HEK293T (cell line): ENCODE data around the gene JAML.

Experiments used
- CTCF ChIA-PET: fragments of 350-600 bp; formaldehyde crosslinking; extraction: SDS; loops from one replicate; lab custom pipeline; 2021; ENCODE audit warnings: antibody characterized with exemption, inconsistent platforms; lab: Yijun Ruan, JAX
- POLR2A ChIA-PET: fragments of 350-600 bp; formaldehyde crosslinking; extraction: SDS; loops from one replicate; lab custom pipeline; 2020; ENCODE audit warnings: antibody characterized with exemption, inconsistent platforms; lab: Yijun Ruan, JAX
- DNase-seq: peaks from one replicate; pipeline ENCODE4 v3.0.0; 2012; ENCODE audit warnings: mixed read lengths; ENCODE audit errors: extremely low spot score
- ARNT ChIP-seq: fragments of 450-650 bp; IDR thresholded peaks from 2 replicates; pipeline ENCODE4 v1.6.1; 2017; ENCODE audit warnings: mild to moderate bottlenecking
- BHLHE40 ChIP-seq: fragments of 450-650 bp; IDR thresholded peaks from 2 replicates; pipeline ENCODE4 v1.6.1; 2016; ENCODE audit warnings: mild to moderate bottlenecking, moderate library complexity, borderline replicate concordance
- CTBP1 ChIP-seq: fragments of 450-650 bp; IDR thresholded peaks from 2 replicates; pipeline ENCODE4 v1.6.1; 2016; ENCODE audit warnings: borderline replicate concordance
- ELF4 ChIP-seq: fragments of 450-650 bp; IDR thresholded peaks from 2 replicates; pipeline ENCODE4 v1.6.1; 2017; ENCODE audit warnings: antibody characterized with exemption
- FOXA1 ChIP-seq: fragments of 450-650 bp; IDR thresholded peaks from 2 replicates; pipeline ENCODE4 v1.6.1; 2016; ENCODE audit warnings: mild to moderate bottlenecking
- FOXK2 ChIP-seq: fragments of 450-650 bp; IDR thresholded peaks from 2 replicates; pipeline ENCODE4 v1.6.1; 2016; ENCODE audit warnings: mild to moderate bottlenecking
- FOXM1 ChIP-seq: fragments of 450-650 bp; IDR thresholded peaks from 2 replicates; pipeline ENCODE4 v1.6.1; 2017; ENCODE audit warnings: mild to moderate bottlenecking, borderline replicate concordance
- HDGF ChIP-seq: fragments of 450-650 bp; IDR thresholded peaks from 2 replicates; pipeline ENCODE4 v1.6.1; 2017; ENCODE audit warnings: antibody characterized with exemption, borderline replicate concordance
- L3MBTL2 ChIP-seq: fragments of 450-650 bp; conservative IDR thresholded peaks from 2 replicates; pipeline ENCODE4 v1.6.1; 2016; ENCODE audit warnings: mild to moderate bottlenecking
- LEF1 ChIP-seq: fragments of 450-650 bp; IDR thresholded peaks from 2 replicates; pipeline ENCODE4 v1.6.1; 2017; ENCODE audit warnings: mild to moderate bottlenecking, borderline replicate concordance
- NFRKB ChIP-seq: fragments of 450-650 bp; IDR thresholded peaks from 2 replicates; pipeline ENCODE4 v1.6.1; 2016; ENCODE audit warnings: mild to moderate bottlenecking, moderate library complexity
- SP1 ChIP-seq: fragments of 450-650 bp; IDR thresholded peaks from 2 replicates; pipeline ENCODE4 v1.6.1; 2017
- SUZ12 ChIP-seq: fragments of 450-650 bp; IDR thresholded peaks from 2 replicates; pipeline ENCODE4 v1.6.1; 2016; ENCODE audit warnings: mild to moderate bottlenecking
- TARDBP ChIP-seq: fragments of 450-650 bp; IDR thresholded peaks from 2 replicates; pipeline ENCODE4 v1.6.1; 2016
- ZNF384 ChIP-seq: fragments of 450-650 bp; IDR thresholded peaks from 2 replicates; pipeline ENCODE4 v1.6.1; 2016
- TF ChIP-seq, protein P1 (sequence below): fragments of 450-650 bp; IDR thresholded peaks from 2 replicates; pipeline ENCODE4 v1.6.1; 2016

Gene JAML

DNA sequence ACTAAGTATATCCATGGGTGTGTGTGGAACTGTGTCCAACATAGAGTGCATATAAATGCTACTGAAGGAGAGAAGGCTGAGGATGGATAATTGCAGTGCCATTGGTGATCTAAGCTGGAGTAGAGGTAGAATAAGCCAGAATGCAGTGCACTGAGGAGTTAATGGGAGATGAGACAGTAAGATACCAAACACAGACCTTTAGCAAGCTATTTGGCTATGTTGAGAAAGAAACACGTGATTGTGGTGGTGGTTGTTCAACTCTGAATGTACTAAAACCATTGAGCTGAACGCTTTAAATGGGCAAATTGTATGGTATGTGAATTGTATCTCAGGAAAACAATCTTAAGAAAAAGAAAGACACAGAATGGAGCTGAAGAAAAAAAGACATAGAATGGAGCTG is 22.8 kb downstream of the JAML start:
- DNase-seq, result no peak
- ChIA-PET POLR2A (no interaction called here), CTCF (interaction anchor here (0.8 to 1.2 kb wide), 2 partner anchors 9 to 151 kb away, joined by 3 to 16 read pairs; no protein-coding TSS in a partner anchor)
- TF ChIP-seq FOXM1 (no peak), L3MBTL2 (no peak), SUZ12 (no peak), ELF4 (no peak), HDGF (no peak), CTBP1 (no peak), LEF1 (no peak), ZNF384 (no peak), FOXA1 (no peak), TARDBP (no peak)

DNA sequence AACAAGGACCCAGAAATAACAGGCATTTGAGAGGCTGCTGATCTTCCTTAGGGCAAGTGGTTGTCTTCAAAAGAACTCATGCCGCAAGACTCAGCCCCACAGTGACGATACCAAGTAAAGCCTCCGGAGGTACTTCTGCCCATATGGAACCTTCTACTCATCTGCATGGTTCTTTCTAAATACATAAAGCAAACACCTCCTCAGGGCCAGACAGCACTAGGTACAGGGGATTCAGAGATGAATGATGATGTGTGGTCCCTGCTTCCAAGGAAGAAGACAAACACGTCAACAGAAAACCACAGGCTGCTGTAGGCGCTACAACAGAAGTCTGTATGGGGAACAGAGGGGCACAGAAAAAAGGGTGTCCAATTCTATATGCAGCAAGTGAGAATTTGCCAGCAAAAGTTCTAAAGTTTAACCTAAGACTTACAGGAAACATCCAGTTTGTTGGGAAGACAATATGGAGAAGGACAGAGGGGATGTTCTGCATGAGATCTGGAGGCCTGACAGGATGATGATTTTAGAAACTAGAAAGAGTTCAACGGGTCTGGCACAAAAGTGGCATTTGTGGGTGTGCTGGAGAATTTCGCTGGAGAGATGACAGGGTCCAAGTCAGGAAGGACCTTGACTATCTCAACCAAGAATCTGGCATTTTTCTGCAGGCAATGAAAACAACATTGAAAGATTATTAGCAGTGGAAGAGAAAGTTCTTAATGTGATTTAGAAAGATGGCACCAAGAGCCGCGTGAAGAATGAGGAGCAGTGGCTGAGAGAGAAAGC is 23.7 kb downstream of the JAML start:
- no peak for TF ChIP-seq BHLHE40
- no peak for TF ChIP-seq LEF1
- TF ChIP-seq NFRKB, result no peak
- no peak for TF ChIP-seq ZNF384
- TF ChIP-seq FOXA1, result no peak
- TF ChIP-seq SUZ12, result no peak
- no peak for TF ChIP-seq HDGF
- TF ChIP-seq, protein P1, sequence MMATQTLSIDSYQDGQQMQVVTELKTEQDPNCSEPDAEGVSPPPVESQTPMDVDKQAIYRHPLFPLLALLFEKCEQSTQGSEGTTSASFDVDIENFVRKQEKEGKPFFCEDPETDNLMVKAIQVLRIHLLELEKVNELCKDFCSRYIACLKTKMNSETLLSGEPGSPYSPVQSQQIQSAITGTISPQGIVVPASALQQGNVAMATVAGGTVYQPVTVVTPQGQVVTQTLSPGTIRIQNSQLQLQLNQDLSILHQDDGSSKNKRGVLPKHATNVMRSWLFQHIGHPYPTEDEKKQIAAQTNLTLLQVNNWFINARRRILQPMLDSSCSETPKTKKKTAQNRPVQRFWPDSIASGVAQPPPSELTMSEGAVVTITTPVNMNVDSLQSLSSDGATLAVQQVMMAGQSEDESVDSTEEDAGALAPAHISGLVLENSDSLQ, result no peak
- no peak for TF ChIP-seq ARNT
- no peak for TF ChIP-seq L3MBTL2
- no peak for TF ChIP-seq CTBP1
- no peak for TF ChIP-seq SP1
- TF ChIP-seq ELF4, result no peak
- no peak for TF ChIP-seq FOXM1
- DNase-seq, result no peak
- POLR2A ChIA-PET, result no interaction called here
- CTCF ChIA-PET, result interaction anchor here (1.2 kb wide), 1 partner anchor 10 kb away, joined by 3 read pairs; no protein-coding TSS in a partner anchor

DNA sequence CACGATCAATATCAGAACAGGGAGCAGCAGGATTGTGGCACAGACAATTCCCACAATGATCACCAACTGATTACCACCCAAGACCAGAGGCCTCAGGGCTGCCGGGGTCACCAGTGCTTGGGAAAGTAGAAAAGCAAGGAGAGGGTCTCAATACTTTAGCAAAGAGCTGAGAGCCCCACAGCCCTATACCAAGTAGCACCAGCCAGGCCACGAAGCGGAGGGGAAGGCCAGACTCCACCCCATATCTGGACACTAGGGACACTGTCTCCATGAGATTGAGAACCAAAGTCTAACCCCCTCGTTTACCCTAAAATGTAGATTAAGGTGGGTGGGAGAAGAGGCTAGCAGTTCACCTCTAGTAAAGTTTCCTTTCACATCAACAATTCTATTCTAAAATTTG is 24.3 kb downstream of the JAML start:
- TF ChIP-seq ARNT (no peak), NFRKB (no peak), SP1 (no peak)
- TF ChIP-seq, protein P1, result no peak
- DNase-seq, result no peak
- CTCF ChIA-PET, result interaction anchor here (1.2 kb wide), 1 partner anchor 153 kb away, joined by 4 read pairs; no protein-coding TSS in a partner anchor
- POLR2A ChIA-PET, result no interaction called here

DNA sequence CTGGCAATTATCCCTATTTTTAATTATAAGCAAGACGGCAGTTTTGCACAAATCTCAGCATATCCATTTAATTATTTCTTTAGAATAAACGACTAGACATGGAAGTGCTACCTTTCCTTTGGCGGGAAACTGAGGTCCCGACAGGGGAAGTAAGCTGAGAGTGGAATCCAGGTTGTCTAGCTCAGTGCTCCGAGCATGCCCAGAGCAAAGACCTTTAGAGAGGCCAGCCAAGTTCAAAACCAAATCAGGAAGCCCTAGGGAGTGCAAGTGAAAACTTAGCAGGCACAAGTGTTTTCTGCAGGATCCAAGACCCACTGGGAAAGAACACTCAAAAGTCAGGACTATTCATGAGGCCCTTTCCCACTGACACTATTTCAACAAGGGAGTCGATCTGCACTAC is 25.7 kb downstream of the JAML start:
- POLR2A ChIA-PET, result interaction anchor here (0.9 kb wide), 1 partner anchor 160 kb away, joined by 3 read pairs; the partner anchor contains the start of gene UBE4A
- TF ChIP-seq L3MBTL2 (no peak), SP1 (no peak), BHLHE40 (no peak), LEF1 (no peak), FOXA1 (no peak), TARDBP (no peak), NFRKB (no peak), ZNF384 (no peak), ELF4 (no peak), ARNT (no peak), SUZ12 (no peak), FOXM1 (no peak), FOXK2 (no peak), CTBP1 (no peak)
- TF ChIP-seq, protein P1, result no peak
- CTCF ChIA-PET, result interaction anchor here (0.6 to 1.2 kb wide), 10 partner anchors 14 to 969 kb away, joined by 3 to 8 read pairs (median 4); no protein-coding TSS in a partner anchor
- no peak for DNase-seq

DNA sequence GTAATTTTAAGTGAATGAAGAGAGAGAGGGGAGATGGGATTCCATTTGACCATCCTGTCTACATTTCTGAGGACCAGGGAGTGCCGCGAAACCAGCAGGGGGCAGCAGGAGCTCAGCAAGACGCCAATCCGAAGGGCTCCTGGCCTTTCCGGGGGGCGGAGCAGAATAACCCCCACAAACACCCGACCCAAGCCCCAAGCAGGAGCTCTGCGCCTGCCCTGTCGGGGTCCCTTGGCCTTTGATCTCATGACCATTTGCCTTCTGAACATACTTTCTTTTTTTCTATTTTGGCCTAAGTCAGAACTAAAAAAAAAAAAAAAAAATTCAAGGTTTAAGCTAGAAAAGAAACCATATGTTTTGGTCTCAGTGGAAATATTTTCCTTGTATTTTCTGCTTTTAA is 26.4 kb downstream of the JAML start:
- peak; percentile 80 for DNase-seq
- TF ChIP-seq FOXK2, result no peak
- TF ChIP-seq ZNF384, result peak; percentile 54
- ChIA-PET POLR2A (interaction anchor here (0.9 kb wide), 1 partner anchor 161 kb away, joined by 3 read pairs; the partner anchor contains the start of gene UBE4A), CTCF (interaction anchor here (0.5 to 1.3 kb wide), 22 partner anchors 13 to 968 kb away, joined by 3 to 8 read pairs (median 4); no protein-coding TSS in a partner anchor)
